Prostate gland (tissue), 2 donors: Measurements from ENCODE around the gene TLR10. TPM values are rescaled to one million over a fixed set of nuclear protein-coding genes. Genes with fewer than 3 reads are reported as not detected.

Experiments used
- DNase-seq: peaks from one replicate; pipeline ENCODE4 v3.0.0-alpha.2; 2019; ENCODE audit warnings: low spot score
- H3K27ac ChIP-seq, 2 donors: fragments of 200-600 bp; sonication (generic); 2 replicates each; pipeline ENCODE4 v1.5.1; 2017 to 2019
- H3K27me3 ChIP-seq: fragments of 200-600 bp; sonication (generic); replicated peaks from 2 replicates; pipeline ENCODE4 v1.5.1; 2019; ENCODE audit not compliant: insufficient read depth
- H3K36me3 ChIP-seq, 2 donors: fragments of 200-600 bp; sonication (generic); 1 replicate in 1 of 2; 2 replicates in 1 of 2; pipeline versions ENCODE4 v1.5.1 to v1.8.1; 2017 to 2019
- H3K4me1 ChIP-seq: fragments of 200-600 bp; sonication (generic); replicated peaks from 2 replicates; pipeline ENCODE4 v1.5.1; 2019
- H3K4me3 ChIP-seq, 2 donors: fragments of 200-600 bp; sonication (generic); 2 replicates each; pipeline ENCODE4 v1.5.1; 2017 to 2019
- H3K9me3 ChIP-seq: fragments of 200-600 bp; sonication (generic); 2 replicates; pipeline ENCODE4 v1.5.1; 2017
- CTCF ChIP-seq, 4 experiments: fragments of 200-600 bp in 2 of 4; fragments of 450-650 bp in 2 of 4; sonication (generic) in 2 of 4; IDR thresholded peaks; 1 replicate in 3 of 4; 2 replicates in 1 of 4; pipeline ENCODE4 v1.5.1; 2016 to 2019; ENCODE audit warnings: antibody characterized with exemption in 4 of 4, mild to moderate bottlenecking in 2 of 4, moderate library complexity in 2 of 4
- POLR2A ChIP-seq: fragments of 450-650 bp; IDR thresholded peaks from one replicate; pipeline ENCODE4 v1.6.1; 2016; ENCODE audit warnings: antibody characterized with exemption, mild to moderate bottlenecking
- POLR2AphosphoS5 ChIP-seq: sonication (generic); formaldehyde crosslinking; IDR thresholded peaks from one replicate; pipeline ENCODE4 v1.6.1; 2017; ENCODE audit warnings: antibody characterized with exemption
- WGBS: methylation state at CpG from one replicate; pipeline ENCODE4 v1.1.5; 2018; 5-methylcytosine and 5-hydroxymethylcytosine counted together
- intact Hi-C: fragments of 100-400 bp; cut with DNase I; formaldehyde crosslinking; loops from one replicate; pipeline ENCODE4 v1.14.2; 2022
- small RNA-seq, 2 donors: library from RNA; depleted of rRNA; stranded (forward); fragments of <200 nt; gene quantifications; one replicate each; pipeline ENCODE3, GENCODE V24; 2016
- total RNA-seq, 2 donors: library from RNA; depleted of rRNA; stranded (reverse); fragments of >200 nt; gene quantifications; one replicate each; pipeline ENCODE4 v1.1.0, GENCODE V29; 2016

Gene TLR10
- total RNA-seq, 2 donors from 2014 or later, result 0.14 to 0.68 TPM

- intact Hi-C loops, result no loop called here
- 62% methylated on average over 7 of the region's 7 CpGs for WGBS
- H3K27ac ChIP-seq, result no peak overlapping the region
Measured at GRCh38 chr4:38723726-38724474, 58.9 kb downstream of the TLR10 start.

DNA sequence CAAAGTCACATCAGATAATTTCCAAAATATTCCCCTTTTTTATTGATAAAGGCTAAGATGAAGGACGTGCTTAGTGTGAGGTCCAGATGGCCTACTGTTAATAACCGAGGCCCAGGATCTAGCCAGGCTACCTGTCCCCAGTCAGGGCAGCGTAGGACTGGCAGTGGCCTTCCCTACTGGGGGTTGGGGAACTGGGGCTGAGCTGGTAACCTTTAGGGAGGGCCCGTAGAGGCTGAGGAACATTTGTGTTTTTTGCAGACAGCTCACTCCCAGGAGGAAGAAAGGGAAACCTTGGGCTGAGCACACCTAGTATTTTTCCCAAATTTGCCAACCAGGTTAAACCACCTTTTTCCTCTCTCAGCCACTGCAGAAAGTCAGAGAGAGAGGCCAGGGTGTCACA, 59.7 kb downstream of the TLR10 start:
- Histone ChIP-seq H3K4me1 (no peaks in the 10 kb centered on the region), H3K27me3 (no peaks in the 10 kb centered on the region), H3K36me3 (no peaks in the 10 kb centered on the region), H3K9me3 (no peaks in the 10 kb centered on the region), H3K27ac (no peak overlapping the region), H3K4me3 (no peak overlapping the region)
- intact Hi-C loops, result no loop called here
- TF ChIP-seq POLR2A (no peak), CTCF (IDR thresholded peaks at IDR 0.05) (no peak), POLR2AphosphoS5 (no peak)
- DNase-seq, result no peak
- 76% methylated on average over 4 of the region's 4 CpGs for WGBS

More at GRCh38 chr4:38723726-38724474, 58.9 kb downstream of the TLR10 start:
- no peaks in the 10 kb centered on the region for H3K4me1 ChIP-seq
- H3K9me3 ChIP-seq, result no peaks in the 10 kb centered on the region
- H3K4me3 ChIP-seq, result no peak overlapping the region
- no peak for DNase-seq
- H3K27me3 ChIP-seq, result no peaks in the 10 kb centered on the region
- TF ChIP-seq POLR2A (no peak), POLR2AphosphoS5 (no peak), CTCF (IDR thresholded peaks at IDR 0.05) (no peak)
- no peaks in the 10 kb centered on the region for H3K36me3 ChIP-seq

Small RNA genes within 50 kb of the gene (small RNA-seq; reads per million reads assigned to genes)
- 0 reads per million in 2 donors for gene RNA5SP158

Other genes with a start within 250 kb of the TLR10 start
- gene KLF3, start 118.8 kb downstream of the TLR10 start, total RNA-seq, result 10 to 100 TPM; 47.7 to 55.4 TPM
- 1 to 10 TPM; 7.4 to 7.8 TPM for gene TLR1, start 21.8 kb upstream of the TLR10 start, total RNA-seq
- gene TLR6, start 73.8 kb upstream of the TLR10 start, total RNA-seq, result 1 to 10 TPM; 1.0 to 1.5 TPM
- 100 to 1,000 TPM; 117 to 118 TPM for gene FAM114A1, start 84.8 kb upstream of the TLR10 start, total RNA-seq
- under 1 TPM; 0.27 to 0.51 TPM for gene TMEM156, start 249.4 kb upstream of the TLR10 start, total RNA-seq